Peyer's patch (tissue), 4 donors: ENCODE results near the gene DVL1.

Source experiments
- POLR2A ChIP-seq, 2 donors: fragments of 450-650 bp; IDR thresholded peaks; one replicate each; pipeline ENCODE4 v1.5.1; 2017; ENCODE audit warnings: antibody characterized with exemption in 2 of 2, mild to moderate bottlenecking in 2 of 2, moderate library complexity in 2 of 2
- TF ChIP-seq, protein P1 (sequence below), 6 experiments: fragments of 450-650 bp in 4 of 6; fragments of 200-600 bp in 2 of 6; sonication (generic) in 1 of 6; IDR thresholded peaks; one replicate each; pipeline ENCODE4 v1.5.1; 2017 to 2019; ENCODE audit warnings: antibody characterized with exemption in 6 of 6, mild to moderate bottlenecking in 3 of 6, moderate library complexity in 1 of 6

DNA sequence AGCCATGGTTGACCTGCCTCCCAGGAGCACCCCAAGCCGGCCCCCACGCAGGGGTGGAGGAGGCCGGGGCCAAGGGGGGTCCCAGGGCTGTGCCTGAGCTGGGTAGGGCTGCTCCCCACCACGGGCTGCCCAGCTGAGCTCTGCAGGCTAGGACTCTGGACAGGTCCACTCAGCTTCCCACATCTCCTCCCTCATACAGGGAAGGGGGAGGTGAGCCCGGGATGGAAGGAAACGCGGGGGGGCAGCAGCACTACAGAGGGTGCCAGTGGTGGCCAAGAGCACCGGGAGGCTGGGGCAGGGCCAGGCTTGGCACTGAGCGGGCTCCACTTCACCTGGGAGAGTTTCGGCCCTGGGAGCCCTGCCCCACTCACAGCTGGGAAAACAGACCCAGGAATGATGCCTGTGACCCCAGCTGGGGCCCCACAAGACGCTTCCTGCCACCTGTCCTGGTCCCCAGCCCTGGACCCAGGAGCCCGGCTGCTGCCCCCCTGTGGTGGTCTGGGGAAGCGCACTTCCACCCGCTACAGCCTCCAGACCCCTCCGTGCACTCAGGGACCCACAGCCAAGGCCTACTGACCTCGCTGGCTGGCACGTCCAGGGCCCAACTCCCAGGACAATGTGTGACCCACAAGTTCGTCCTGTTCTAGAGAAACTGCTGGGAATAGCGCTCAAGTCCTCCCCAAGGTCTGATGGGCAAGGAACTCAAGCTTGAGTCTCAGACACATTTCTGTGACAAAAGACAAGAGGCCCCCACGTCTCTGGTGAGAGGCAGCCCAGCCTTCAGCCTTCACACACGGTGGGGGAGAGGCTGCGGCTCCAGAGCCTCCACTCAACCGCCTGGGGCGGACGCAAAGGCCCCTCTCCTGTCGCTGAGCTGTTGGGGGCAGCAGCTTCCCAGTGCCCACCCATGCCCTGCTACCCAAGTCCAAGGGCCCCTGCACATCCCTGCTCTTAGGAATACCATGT is 22.8 kb upstream of the DVL1 start:
- TF ChIP-seq, protein P1, sequence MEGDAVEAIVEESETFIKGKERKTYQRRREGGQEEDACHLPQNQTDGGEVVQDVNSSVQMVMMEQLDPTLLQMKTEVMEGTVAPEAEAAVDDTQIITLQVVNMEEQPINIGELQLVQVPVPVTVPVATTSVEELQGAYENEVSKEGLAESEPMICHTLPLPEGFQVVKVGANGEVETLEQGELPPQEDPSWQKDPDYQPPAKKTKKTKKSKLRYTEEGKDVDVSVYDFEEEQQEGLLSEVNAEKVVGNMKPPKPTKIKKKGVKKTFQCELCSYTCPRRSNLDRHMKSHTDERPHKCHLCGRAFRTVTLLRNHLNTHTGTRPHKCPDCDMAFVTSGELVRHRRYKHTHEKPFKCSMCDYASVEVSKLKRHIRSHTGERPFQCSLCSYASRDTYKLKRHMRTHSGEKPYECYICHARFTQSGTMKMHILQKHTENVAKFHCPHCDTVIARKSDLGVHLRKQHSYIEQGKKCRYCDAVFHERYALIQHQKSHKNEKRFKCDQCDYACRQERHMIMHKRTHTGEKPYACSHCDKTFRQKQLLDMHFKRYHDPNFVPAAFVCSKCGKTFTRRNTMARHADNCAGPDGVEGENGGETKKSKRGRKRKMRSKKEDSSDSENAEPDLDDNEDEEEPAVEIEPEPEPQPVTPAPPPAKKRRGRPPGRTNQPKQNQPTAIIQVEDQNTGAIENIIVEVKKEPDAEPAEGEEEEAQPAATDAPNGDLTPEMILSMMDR (IDR thresholded peaks at IDR 0.05), result peak; percentile 81 to 96 (median 86)
- TF ChIP-seq POLR2A (IDR thresholded peaks at IDR 0.05), result no peak
